SK-N-SH (cell line): ENCODE results near the gene QSOX1. TPM values are rescaled to one million over a fixed set of nuclear protein-coding genes. Genes with fewer than 3 reads are reported as not detected.
A peak's percentile ranks its signal among the peaks of the same experiment; 100 is the strongest.

Source experiments
- CTCF ChIA-PET: fragments of 300-600, 350-600 bp; formaldehyde crosslinking; extraction: SDS; loops from one replicate; lab custom pipeline; 2021; lab: Yijun Ruan, JAX
- POLR2A ChIA-PET: fragments of 350-600 bp; sonication (Branson Sonifier 250); formaldehyde crosslinking; extraction: SDS; loops from one replicate; lab custom pipeline; 2020; ENCODE audit warnings: antibody characterized with exemption, inconsistent platforms; lab: Yijun Ruan, JAX
- DNase-seq: peaks from one replicate; pipeline ENCODE4 v3.0.0; 2012
- H2AFZ ChIP-seq: fragments of 200-600 bp; sonication (generic); 2 replicates; pipeline ENCODE4 v1.8.1; 2016; ENCODE audit warnings: antibody characterized with exemption, mild to moderate bottlenecking, low read depth
- H3F3A ChIP-seq: fragments of 200-600 bp; sonication (generic); replicated peaks from 2 replicates; pipeline ENCODE3; 2016; ENCODE audit warnings: antibody characterized with exemption, mild to moderate bottlenecking; ENCODE audit not compliant: insufficient read depth
- H3K27ac ChIP-seq, 2 experiments: fragments of 200-500 bp in 1 of 2; fragments of 200-600 bp in 1 of 2; sonication (Bioruptor generic) in 1 of 2; sonication (generic), shearing (Covaris generic) in 1 of 2; 2 replicates each; pipeline versions ENCODE4 v1.5.1 to v1.6.1; 2014 to 2016; ENCODE audit warnings: low read depth in 2 of 2, inconsistent platforms in 1 of 2, low read length in 1 of 2, mild to moderate bottlenecking in 1 of 2, mixed read lengths in 1 of 2
- H3K27me3 ChIP-seq: fragments of 200-600 bp; sonication (generic), shearing (Covaris generic); 2 replicates; pipeline ENCODE4 v1.6.1; 2016; ENCODE audit warnings: mixed run types; ENCODE audit not compliant: insufficient read depth
- H3K36me3 ChIP-seq, 2 experiments: fragments of 200-500 bp in 1 of 2; fragments of 200-600 bp in 1 of 2; sonication (Bioruptor generic) in 1 of 2; sonication (generic) in 1 of 2; replicated peaks in 1 of 2; 2 replicates each; pipeline versions ENCODE3 to v1.5.1; 2014 to 2016; ENCODE audit warnings: low read length in 1 of 2, mild to moderate bottlenecking in 1 of 2; ENCODE audit not compliant: insufficient read depth in 2 of 2, control insufficient read depth in 1 of 2
- H3K4me1 ChIP-seq, 2 experiments: fragments of 200-500 bp in 1 of 2; fragments of 200-600 bp in 1 of 2; sonication (Bioruptor generic) in 1 of 2; sonication (generic), shearing (Covaris generic) in 1 of 2; 2 replicates each; pipeline versions ENCODE4 v1.5.1 to v1.6.1; 2014 to 2016; ENCODE audit warnings: low read depth in 1 of 2, low read length in 1 of 2, mixed run types in 1 of 2; ENCODE audit not compliant: insufficient read depth in 2 of 2, control insufficient read depth in 1 of 2
- H3K4me2 ChIP-seq: fragments of 200-600 bp; sonication (generic), shearing (Covaris generic); 2 replicates; pipeline ENCODE4 v1.6.1; 2017; ENCODE audit warnings: mixed run types
- H3K4me3 ChIP-seq, 2 experiments: fragments of 200-500 bp in 1 of 2; fragments of 200-600 bp in 1 of 2; sonication (Bioruptor generic) in 1 of 2; sonication (generic), shearing (Covaris generic) in 1 of 2; 2 replicates each; pipeline versions ENCODE4 v1.5.1 to v1.8.1; 2014 to 2016; ENCODE audit warnings: low read depth in 2 of 2, inconsistent platforms in 1 of 2, low read length in 1 of 2, mild to moderate bottlenecking in 1 of 2, mixed read lengths in 1 of 2, moderate library complexity in 1 of 2
- H3K79me2 ChIP-seq: fragments of 200-600 bp; sonication (generic); 2 replicates; pipeline ENCODE4 v1.8.1; 2017; ENCODE audit warnings: mild to moderate bottlenecking; ENCODE audit not compliant: insufficient read depth
- H3K9ac ChIP-seq: fragments of 200-600 bp; sonication (generic); 2 replicates; pipeline ENCODE4 v1.6.1; 2017; ENCODE audit warnings: mixed run types
- H3K9me2 ChIP-seq: fragments of 200-600 bp; sonication (generic); 2 replicates; pipeline ENCODE4 v1.6.1; 2017; ENCODE audit warnings: mixed run types
- H3K9me3 ChIP-seq: fragments of 200-600 bp; sonication (generic); 2 replicates; pipeline ENCODE4 v1.6.1; 2017; ENCODE audit warnings: mixed run types, mild to moderate bottlenecking, moderate library complexity
- H4K20me1 ChIP-seq: fragments of 200-600 bp; sonication (generic); 2 replicates; pipeline ENCODE4 v1.6.1; 2017; ENCODE audit warnings: mild to moderate bottlenecking, mixed run types; ENCODE audit not compliant: insufficient read depth
- CHD2 ChIP-seq: fragments of 150-350 bp; IDR thresholded peaks from 2 replicates; pipeline ENCODE4 v1.6.1; 2018; ENCODE audit warnings: low read length; ENCODE audit not compliant: partially characterized antibody
- EP300 ChIP-seq, 2 experiments: IDR thresholded peaks; 2 replicates each; pipeline versions ENCODE4 v1.4.0 to v1.6.1; 2012; ENCODE audit warnings: borderline replicate concordance in 1 of 2, low read depth in 1 of 2, low read length in 1 of 2
- FOXM1 ChIP-seq: IDR thresholded peaks from 2 replicates; pipeline ENCODE4 v1.4.0; 2012; ENCODE audit warnings: low read depth, mild to moderate bottlenecking
- NFIC ChIP-seq: IDR thresholded peaks from 2 replicates; pipeline ENCODE4 v1.4.0; 2012; ENCODE audit warnings: borderline replicate concordance
- RCOR1 ChIP-seq: fragments of 150-350 bp; IDR thresholded peaks from 2 replicates; pipeline ENCODE4 v1.6.1; 2017; ENCODE audit warnings: antibody characterized with exemption, low read length
- RXRA ChIP-seq: IDR thresholded peaks from 2 replicates; pipeline ENCODE4 v1.4.0; 2012; ENCODE audit warnings: low read depth, mild to moderate bottlenecking, borderline replicate concordance
- TCF12 ChIP-seq: IDR thresholded peaks from 2 replicates; pipeline ENCODE4 v1.4.0; 2012
- TEAD4 ChIP-seq: IDR thresholded peaks from 2 replicates; pipeline ENCODE4 v1.4.0; 2012; ENCODE audit warnings: mild to moderate bottlenecking, borderline replicate concordance; ENCODE audit not compliant: insufficient read depth
- YY1 ChIP-seq: IDR thresholded peaks from 2 replicates; pipeline ENCODE4 v1.4.0; 2012; ENCODE audit warnings: low read depth, mild to moderate bottlenecking
- WGBS: methylation state at CpG from one replicate; pipeline ENCODE4 v1.1.6; 2017; ENCODE audit warnings: low lambda C conversion rate; 5-methylcytosine and 5-hydroxymethylcytosine counted together
- polyA plus RNA-seq, 3 experiments: library from polyadenylated mRNA; depleted of rRNA; stranded (reverse); fragments of >200 nt; gene quantifications; 2 replicates each; pipeline ENCODE4 v1.2.3, GENCODE V29; 2012
- TF ChIP-seq, protein P1 (sequence below): IDR thresholded peaks from 2 replicates; pipeline ENCODE4; 2012
- TF ChIP-seq, protein P2 (sequence below): IDR thresholded peaks from 2 replicates; pipeline ENCODE4 v1.4.0; 2012; ENCODE audit warnings: low read depth, borderline replicate concordance

Gene QSOX1
- polyA plus RNA-seq, 1 of the 3 experiments (the other 2 are of a cell fraction): 359 TPM

DNA sequence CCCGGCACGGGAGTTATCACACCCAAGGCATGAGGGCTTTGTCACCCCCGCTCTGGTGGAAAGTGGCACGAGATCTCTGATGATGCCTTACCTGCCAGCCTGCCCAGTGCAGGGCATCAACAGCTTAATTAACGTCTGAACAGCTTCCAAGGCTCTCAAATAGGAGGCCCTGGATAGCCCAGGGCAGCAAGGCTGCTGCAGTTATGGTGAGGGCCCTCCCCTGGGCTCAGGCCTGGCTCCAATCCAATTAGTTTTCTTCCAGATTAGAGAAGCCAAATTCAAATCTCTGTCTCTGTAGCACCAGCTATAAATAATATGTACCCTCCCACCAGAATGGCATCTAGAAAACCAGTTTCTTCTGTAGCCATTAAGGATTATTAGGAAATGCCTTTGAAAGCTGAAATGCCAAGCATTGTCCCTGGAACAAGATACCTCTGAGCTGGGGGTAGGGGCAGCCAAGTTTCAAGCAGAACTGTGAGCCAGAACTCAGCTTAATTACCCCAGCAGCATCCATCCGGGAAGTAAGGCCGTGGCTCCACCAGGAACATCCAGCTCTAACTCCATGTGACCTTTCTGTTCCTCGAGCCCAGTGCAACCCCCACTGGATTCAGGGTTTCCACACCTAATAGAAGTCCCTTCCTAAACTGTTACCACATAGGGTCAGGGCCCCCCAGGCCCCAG lies 12.5 kb downstream of the QSOX1 start:
- no peaks in the 10 kb centered on the region for H3K9me3 ChIP-seq
- H4K20me1 ChIP-seq: peaks cover 16% of the 10 kb centered on the region; the same call in 1 of the 2 replicates
- peak; percentile 62 for DNase-seq
- ChIA-PET CTCF (interaction anchor here (0.9 to 6.8 kb wide), 11 partner anchors 8 to 461 kb away, joined by 3 to 97 read pairs (median 5); partner anchors contain the start of gene QSOX1), POLR2A (no interaction called here)
- H3K4me1 ChIP-seq: peaks cover 14 to 35% of the 10 kb centered on the region in 2 experiments; a peak in 3 of 4 replicates
- H3K27me3 ChIP-seq: no peaks in the 10 kb centered on the region
- no peak overlapping the region for H3K9ac ChIP-seq
- no peak for TF ChIP-seq RXRA
- TF ChIP-seq TEAD4: no peak
- TF ChIP-seq, protein P1, sequence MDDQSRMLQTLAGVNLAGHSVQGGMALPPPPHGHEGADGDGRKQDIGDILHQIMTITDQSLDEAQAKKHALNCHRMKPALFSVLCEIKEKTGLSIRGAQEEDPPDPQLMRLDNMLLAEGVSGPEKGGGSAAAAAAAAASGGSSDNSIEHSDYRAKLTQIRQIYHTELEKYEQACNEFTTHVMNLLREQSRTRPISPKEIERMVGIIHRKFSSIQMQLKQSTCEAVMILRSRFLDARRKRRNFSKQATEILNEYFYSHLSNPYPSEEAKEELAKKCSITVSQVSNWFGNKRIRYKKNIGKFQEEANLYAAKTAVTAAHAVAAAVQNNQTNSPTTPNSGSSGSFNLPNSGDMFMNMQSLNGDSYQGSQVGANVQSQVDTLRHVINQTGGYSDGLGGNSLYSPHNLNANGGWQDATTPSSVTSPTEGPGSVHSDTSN: 0 out of 2 replicates have a peak, but pooled peaks have one; percentile 6
- TF ChIP-seq NFIC: peak; percentile 47; the same call in 1 of the 2 replicates
- no peak for TF ChIP-seq RCOR1
- TF ChIP-seq CHD2: peak; percentile 14
- TF ChIP-seq, all 33 proteins: peak for 3
- Histone ChIP-seq H3K27ac (peak overlapping the region in 1 of 2 experiments; percentile 80; a peak in 3 of 4 replicates), H3K9me2 (no peaks in the 10 kb centered on the region), H2AFZ (no peak overlapping the region), H3K36me3 (peaks cover 3 to 9% of the 10 kb centered on the region in 2 experiments), H3K79me2 (peaks cover 57% of the 10 kb centered on the region), H3K4me2 (no peak overlapping the region), H3K4me3 (no peak overlapping the region), H3F3A (no peaks in the 10 kb centered on the region)
- WGBS: 83% methylated on average over 7 of the region's 8 CpGs

DNA sequence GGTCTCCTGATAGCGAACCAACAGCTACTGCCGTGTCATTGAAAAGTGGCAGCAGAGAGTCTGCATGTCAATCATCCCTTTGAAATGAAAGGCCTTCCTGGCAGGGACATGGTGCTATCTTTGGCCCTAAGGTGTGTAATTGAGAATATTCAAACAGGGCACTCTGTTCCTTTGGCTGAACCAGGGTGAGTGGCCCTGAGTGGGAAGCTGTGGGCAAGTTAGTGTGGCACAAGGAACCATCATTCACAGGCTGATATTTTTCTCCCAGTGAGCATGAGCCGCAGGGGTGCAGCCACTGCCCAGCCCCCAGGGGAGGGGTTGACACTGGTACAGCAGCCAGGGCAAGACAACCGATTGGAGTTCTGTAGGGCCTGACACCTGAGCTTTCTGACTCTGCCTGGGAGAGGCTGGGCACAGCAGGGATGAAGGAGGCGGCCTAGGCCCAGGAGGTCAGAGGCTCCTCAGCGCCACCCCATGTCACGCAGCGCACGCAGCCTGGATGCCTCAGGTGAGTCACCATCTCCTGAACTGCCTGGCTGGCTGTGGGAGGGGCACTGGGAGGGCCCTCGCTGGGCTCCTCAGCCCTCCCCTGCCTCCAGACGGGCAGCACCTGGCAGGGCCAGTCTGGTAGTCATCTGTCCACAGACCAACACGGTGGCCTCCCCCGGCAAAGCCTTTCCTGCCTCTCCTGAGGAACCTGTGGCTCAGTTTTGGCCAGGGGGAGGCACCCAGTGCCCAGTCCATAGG lies 13.2 kb downstream of the QSOX1 start:
- Histone ChIP-seq H4K20me1 (peaks cover 16% of the 10 kb centered on the region; the same call in 1 of the 2 replicates), H2AFZ (no peak overlapping the region), H3K36me3 (peaks cover 3 to 9% of the 10 kb centered on the region in 2 experiments), H3K4me2 (no peak overlapping the region), H3K4me3 (no peak overlapping the region), H3K27me3 (no peaks in the 10 kb centered on the region), H3K27ac (peak overlapping the region in 1 of 2 experiments; percentile 80; a peak in 3 of 4 replicates), H3K4me1 (peaks cover 14 to 35% of the 10 kb centered on the region in 2 experiments; a peak in 3 of 4 replicates), H3F3A (no peaks in the 10 kb centered on the region), H3K9ac (no peak overlapping the region)
- POLR2A ChIA-PET: no interaction called here
- 78% methylated on average over 5 of the region's 13 CpGs for WGBS
- CTCF ChIA-PET: interaction anchor here (0.9 to 6.8 kb wide), 17 partner anchors 9 to 462 kb away, joined by 3 to 97 read pairs (median 3); no protein-coding TSS in a partner anchor
- TF ChIP-seq FOXM1: no peak
- TF ChIP-seq TCF12: no peak
- TF ChIP-seq YY1: no peak
- no peak for TF ChIP-seq EP300 (IDR thresholded peaks at IDR 0.05; ENCODE audit: borderline replicate concordance in 1 of 2, low read depth in 1 of 2, low read length in 1 of 2)
- no peak for TF ChIP-seq RCOR1
- TF ChIP-seq, protein P2, sequence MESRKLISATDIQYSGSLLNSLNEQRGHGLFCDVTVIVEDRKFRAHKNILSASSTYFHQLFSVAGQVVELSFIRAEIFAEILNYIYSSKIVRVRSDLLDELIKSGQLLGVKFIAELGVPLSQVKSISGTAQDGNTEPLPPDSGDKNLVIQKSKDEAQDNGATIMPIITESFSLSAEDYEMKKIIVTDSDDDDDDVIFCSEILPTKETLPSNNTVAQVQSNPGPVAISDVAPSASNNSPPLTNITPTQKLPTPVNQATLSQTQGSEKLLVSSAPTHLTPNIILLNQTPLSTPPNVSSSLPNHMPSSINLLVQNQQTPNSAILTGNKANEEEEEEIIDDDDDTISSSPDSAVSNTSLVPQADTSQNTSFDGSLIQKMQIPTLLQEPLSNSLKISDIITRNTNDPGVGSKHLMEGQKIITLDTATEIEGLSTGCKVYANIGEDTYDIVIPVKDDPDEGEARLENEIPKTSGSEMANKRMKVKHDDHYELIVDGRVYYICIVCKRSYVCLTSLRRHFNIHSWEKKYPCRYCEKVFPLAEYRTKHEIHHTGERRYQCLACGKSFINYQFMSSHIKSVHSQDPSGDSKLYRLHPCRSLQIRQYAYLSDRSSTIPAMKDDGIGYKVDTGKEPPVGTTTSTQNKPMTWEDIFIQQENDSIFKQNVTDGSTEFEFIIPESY: no peak
- TF ChIP-seq, all 33 proteins: peak for 0
- Histone ChIP-seq H3K9me2 (no peaks in the 10 kb centered on the region), H3K79me2 (peaks cover 49% of the 10 kb centered on the region), H3K9me3 (no peaks in the 10 kb centered on the region)
- DNase-seq: no peak
